HL-60 (cell line): Measurements from ENCODE around the gene PITPNC1.

ENCODE experiments used
- CTCF ChIP-seq: IDR thresholded peaks from one replicate; pipeline ENCODE4 v1.5.1; 2011; ENCODE audit warnings: low read length, control low read depth, inconsistent platforms; ENCODE audit not compliant: insufficient read depth
- GABPA ChIP-seq: IDR thresholded peaks from 2 replicates; pipeline ENCODE4 v1.6.1; 2012; ENCODE audit warnings: low read depth
- POLR2AphosphoS5 ChIP-seq: IDR thresholded peaks from 2 replicates; pipeline ENCODE4 v1.6.1; 2012; ENCODE audit warnings: low read depth
- REST ChIP-seq: IDR thresholded peaks from 2 replicates; pipeline ENCODE4 v1.6.1; 2012; ENCODE audit warnings: low read depth; ENCODE audit not compliant: insufficient replicate concordance
- SPI1 ChIP-seq: IDR thresholded peaks from 2 replicates; pipeline ENCODE4 v1.6.1; 2012; ENCODE audit warnings: low read depth, mild to moderate bottlenecking, borderline replicate concordance

GRCh38 chr17:67484261-67484660 lies 107.2 kb downstream of the PITPNC1 start:
- TF ChIP-seq GABPA (no peak), CTCF (no peak), REST (no peak), POLR2AphosphoS5 (no peak), SPI1 (no peak)
